ENCODE data around the gene USP13.
"Not testable (repeated sequence)": the region's sequence is repeated elsewhere in the genome, so short reads cannot be mapped to it uniquely, and the experiment has no call there.

Gene USP13, protein sequence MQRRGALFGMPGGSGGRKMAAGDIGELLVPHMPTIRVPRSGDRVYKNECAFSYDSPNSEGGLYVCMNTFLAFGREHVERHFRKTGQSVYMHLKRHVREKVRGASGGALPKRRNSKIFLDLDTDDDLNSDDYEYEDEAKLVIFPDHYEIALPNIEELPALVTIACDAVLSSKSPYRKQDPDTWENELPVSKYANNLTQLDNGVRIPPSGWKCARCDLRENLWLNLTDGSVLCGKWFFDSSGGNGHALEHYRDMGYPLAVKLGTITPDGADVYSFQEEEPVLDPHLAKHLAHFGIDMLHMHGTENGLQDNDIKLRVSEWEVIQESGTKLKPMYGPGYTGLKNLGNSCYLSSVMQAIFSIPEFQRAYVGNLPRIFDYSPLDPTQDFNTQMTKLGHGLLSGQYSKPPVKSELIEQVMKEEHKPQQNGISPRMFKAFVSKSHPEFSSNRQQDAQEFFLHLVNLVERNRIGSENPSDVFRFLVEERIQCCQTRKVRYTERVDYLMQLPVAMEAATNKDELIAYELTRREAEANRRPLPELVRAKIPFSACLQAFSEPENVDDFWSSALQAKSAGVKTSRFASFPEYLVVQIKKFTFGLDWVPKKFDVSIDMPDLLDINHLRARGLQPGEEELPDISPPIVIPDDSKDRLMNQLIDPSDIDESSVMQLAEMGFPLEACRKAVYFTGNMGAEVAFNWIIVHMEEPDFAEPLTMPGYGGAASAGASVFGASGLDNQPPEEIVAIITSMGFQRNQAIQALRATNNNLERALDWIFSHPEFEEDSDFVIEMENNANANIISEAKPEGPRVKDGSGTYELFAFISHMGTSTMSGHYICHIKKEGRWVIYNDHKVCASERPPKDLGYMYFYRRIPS

DNA sequence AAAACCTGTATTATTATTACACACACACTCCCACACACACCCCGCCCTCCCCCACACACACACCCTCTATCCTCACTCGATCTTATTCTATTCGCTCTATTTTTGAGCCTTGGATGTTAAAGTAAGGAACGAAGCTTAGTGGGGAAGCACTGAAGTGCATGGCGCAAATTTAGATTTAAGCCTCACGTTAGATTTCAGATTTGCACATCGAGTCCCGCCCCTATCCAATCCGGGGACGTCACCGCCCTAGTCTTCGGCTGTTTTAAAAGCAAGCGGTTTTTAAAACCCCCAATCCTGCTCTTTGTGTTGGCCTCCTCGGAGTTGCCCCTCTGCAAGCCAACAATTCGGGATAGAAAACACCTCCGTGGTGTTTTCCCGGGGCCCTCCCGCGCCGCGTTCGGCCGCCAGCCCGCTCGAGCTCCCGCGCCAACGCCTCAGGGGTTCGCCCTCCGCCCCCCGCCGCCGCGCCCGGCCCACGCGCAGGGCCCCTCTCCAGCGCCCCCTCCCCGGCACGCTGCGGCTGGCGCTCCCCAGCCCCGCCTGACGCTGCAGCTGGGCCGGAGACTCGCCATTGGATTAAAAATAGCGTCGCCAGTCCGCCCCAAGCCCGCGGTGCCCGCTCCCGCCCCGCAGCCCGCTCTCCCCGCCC is at the start of gene USP13:
TSS of gene USP13 (plus strand) at position 594 of the 649 bp plus-strand sequence. CDS start 186 bp downstream, outside the sequence.
- DNase-seq = peak; percentile 72

DNA sequence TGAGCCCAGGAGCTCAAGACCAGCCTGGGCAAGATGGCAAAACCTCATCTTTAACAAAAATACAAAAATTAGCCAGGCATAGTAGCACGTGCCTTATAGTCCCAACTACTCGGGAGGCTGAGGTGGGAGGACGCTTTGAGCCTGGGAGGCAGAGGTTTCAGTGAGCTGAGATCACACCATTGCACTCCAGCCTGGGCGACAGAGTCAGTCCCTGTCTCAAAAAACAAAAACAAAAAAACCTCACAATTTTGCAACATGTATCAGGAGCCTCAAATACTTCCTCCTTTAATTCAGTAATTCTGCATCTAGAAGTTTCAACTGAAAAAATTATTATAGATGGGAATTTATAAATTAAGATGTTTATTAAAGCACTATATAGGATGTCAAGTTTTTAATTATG is 49.5 kb upstream of the USP13 start:
- DNase-seq = no peak

DNA sequence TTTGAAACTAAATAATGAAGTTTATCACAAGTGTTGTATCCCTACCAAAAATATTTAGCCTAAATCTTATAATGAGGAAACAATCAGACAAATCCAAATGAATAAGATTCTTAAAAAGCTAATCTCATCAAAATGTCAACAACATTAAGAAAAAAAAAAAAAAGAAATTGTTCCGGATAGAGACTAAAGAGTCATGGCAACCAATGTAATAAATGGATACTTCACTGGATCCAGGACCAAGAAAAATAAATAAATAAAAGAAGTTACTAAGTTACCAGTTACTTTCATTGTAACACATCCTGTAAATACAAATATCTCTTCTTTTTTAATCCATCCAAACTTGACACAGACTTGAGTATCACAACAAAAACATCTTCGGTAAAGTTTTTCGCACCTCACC is 49.0 kb upstream of the USP13 start:
- no peak for DNase-seq

DNA sequence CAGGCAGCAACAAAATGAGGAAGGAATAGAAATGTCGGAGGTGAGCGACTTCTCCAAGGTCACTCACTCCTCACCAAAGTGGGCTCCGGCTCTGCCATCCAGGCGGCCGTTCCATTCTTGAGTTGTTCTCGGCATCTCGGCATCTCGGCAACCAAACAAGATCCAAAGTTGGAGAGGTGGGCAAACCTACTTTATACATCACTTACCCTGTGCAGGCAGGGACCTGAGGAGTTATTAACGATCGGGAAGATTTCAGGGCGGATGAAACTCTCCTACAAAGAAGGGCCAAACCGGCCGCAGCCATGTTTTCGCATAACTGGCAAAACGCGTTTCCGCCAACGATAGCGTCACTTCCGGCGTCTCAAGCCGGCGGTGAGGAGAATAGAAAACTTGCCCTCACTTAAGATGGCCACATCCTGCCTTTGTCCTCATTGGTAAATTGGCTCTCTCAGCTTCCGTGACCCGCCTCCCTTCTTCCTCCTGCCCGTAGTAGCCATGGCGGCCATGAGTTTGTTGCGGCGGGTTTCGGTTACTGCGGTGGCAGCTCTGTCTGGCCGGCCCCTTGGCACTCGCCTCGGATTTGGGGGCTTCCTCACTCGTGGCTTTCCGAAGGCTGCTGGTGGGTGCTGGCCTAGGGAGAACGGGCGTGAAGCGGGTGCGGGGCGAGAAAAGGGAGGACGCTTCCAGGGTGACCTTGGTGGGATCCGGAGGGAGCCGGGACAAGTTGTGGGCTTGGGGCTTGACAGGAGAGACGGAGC is 48.3 kb upstream of the USP13 start, which contains the start of the genes MRPL47 and NDUFB5:
TSS of gene MRPL47 (minus strand) at position 318 of the 758 bp plus-strand sequence. CDS start at position 304, 14 bp downstream.
TSS of gene NDUFB5 (plus strand) at position 474 of the 758 bp plus-strand sequence. CDS start at position 496, 22 bp downstream.
- DNase-seq = peak; percentile 93

DNA sequence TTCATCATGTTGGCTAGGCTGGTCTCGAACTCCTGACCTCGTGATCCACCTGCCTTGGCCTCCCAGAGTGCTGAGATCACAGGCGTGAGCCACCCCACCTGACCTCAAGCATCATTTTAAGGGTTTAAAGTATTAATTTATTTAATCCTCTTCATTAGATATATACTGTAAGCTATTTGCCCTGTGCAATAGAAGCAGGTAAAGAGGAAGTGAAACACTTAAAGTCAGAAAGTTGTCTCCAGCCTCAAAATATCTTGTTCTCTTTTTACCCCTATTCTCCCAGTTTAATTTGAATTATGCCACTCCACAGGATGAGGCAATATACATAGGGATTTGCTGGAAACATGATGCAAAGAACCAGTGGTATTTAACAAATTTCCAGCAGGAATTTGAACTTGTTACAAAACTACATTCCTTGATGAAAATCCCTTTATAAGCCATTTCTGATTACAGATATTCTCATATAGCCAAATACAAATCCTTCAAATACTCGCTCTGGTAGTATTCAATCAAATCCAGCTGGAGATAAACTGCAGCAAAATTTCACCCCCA is 46.2 kb upstream of the USP13 start:
- no peak for DNase-seq

DNA sequence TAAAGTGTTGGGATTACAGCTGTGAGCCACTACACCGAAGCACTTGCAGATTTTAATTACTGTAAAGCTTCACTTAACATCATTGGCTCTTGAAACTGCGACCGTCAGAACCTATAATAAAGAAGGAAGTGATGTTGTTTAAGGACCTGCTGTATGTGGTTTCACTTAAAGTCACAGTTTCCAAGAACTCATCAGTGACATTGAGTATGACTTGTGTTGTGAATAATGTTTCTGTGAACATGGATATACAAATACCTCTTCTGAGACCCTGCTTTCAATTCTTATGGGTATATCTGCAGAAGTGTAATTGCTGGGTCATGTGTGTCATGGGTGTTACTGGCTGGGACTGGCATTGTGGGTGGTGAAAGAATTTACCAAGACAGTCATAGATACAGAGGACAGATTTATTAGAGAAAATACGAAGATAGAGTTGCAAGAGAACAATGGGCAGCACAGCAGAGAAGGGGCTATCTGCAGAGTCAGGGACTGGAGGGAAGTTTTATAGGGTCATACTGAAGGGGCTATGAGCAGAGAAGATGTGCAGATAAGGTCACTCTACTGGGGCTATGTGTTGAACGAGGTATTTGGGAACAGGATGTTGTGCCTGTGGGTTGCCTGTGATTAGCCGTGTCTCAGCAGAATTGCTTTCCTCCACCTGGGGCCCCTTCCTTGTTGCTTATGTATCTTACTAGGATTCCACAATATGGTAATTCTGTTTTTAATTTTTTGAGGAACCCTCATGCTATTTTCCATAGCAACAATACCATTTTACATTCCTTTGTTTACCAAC is 43.7 kb upstream of the USP13 start:
- no peak for DNase-seq

DNA sequence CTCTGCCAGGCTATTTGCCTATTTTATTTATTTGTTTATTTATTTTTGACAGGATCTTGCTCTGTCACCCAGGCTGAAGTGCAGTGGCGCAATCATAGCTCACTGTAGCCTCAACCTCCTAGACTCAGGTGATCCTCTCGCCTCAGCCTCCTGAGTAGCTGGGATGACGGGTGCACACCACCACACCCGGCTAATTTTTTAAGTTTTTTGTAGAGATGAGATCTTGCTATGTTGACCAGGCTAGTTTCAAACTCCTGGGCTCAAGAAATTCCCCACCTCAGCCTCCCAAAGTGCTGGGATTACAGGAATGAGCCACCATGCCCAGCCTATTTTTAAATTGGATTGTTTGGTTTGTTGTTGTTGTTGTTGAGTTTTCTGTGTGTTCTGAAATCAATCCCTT is 42.8 kb upstream of the USP13 start:
- no peak for DNase-seq

DNA sequence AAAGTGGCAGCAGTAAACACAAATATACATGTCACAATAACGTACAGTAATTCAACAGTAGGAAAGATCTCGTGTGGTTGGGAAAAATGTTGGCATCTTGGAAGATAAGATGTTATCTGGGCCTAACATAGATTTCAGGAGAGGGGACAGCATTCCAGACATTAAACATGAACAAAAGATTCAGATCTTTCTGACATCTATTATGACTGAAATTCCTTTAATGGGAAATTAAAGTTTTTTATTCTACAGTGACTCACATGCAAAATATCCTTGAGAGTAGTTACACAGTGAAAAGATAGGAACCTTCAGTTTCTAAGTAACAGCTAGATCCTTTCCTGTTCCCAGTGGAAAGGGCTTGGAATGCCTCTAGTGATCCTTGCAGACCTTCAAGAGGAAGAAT is 39.0 kb upstream of the USP13 start:
- no peak for DNase-seq

DNA sequence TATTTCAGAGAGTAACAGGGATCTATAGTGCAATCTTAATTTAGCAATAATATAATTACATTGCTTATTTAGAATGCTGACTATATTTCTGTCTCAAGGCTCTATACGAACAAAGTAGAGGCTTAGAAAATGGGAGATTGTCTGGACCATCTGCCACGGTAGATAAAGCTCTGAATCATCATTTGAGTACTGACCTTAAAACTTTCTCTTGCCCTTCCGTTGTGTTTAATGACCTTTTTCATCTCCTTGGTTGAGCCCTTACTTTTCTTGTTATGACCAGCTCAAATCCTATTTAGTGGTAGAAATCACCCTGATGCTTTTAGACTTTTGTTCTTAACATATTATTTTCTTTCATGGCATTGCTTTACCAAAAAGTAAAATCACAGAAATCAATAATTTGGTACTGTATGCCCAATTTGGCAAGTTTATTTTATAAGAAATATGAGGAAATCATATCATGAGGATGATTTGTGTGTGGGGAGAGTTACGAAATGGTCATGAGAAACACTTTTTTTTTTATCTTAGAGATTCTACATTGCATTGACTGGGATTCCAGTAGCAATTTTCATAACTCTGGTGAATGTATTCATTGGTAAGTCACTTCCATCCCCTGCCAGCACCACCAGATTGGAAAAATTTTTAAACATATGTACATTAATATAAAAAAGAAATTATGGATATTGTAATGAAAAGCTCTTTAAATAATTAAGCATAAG is 37.2 kb upstream of the USP13 start:
- DNase-seq = no peak

DNA sequence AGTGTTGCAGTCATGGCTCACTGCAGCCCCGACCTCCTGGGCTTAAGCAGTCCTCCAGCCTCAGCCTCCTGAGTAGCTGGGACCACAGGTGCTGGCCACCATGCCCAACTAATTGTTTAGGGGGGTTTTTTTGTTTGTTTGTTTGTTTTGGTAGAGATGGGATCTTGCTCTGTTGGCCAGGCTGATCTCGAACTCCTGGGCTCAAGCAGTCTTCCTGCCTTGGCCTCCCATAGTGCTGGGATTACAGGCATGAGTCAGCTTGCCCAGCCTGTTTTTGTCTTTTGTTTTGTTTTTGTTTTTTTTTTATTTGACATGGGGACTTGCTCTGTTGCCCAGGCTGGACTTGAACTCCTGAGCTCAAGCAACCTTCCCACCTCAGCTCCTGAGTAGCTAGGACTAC is 30.8 kb upstream of the USP13 start:
- DNase-seq = no peak

DNA sequence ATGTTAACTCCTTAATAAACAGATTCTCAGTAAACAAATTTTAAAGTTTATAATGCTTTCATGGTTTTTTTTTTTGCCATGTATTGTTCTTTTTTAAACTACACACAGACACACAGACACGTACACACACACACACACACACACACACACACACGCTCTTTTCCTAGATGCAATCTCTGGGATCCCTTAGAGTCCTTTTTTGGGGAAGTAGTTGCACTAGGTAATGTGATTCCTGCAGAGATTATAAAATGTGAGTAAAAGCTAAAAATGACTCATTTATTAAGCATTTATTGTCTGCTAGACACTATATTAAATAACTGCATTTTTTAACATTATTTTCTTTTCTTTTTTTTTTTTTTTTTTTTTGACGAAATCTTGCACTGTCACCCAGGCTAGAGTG is 28.4 kb upstream of the USP13 start:
- no peak for DNase-seq

DNA sequence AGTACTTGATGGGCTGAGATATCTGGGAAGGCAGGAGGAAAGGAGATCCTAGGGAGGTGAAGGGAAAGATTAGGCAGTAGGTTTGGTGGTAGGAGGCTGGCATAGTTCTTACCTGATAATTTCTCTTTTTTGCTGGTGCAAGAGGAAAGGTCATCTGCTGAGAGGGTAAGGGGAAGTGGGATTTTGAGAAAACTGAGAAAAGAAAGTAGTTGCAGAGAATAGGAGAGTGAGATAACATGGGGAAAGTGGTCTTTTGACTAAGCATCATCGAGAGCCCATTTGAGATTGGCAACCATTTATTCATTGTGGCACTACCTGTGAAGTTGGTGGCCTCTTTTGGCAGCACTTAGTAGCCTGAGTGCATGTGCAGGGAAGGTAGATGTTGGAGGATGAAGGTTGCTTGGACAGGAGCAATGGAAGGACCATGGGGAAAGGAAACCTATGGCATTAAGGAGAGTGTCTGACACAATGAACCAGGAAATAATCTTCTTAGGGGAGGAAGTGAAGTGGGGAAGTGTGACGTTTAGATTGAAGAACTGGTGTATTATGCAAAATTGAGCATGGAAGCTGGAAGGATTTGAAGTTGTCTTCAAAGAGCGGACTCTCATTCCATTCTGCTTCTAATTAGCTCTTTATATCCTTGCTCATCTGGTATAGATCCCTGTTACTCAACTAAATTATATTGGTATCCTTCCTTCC is 21.9 kb upstream of the USP13 start:
- DNase-seq = no peak

DNA sequence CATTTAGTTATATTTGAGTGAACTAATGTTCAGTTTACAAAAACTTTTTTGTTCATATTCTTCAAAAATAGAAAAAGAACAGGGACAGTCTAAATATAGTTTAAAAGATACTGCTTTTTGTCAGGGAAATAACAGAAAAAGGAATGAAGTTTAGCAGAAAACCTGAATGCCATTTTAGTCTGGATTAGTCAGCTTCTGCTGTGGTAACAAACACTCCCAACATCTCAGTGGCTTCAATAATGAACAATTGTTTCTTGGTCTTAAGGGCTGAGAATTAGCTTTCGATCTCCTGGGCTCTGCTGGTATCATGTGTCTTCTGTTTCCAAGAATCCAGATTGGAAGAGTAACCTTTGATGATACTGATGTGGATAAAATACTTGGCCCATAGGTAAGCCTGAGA is 12.4 kb upstream of the USP13 start:
- DNase-seq = no peak

DNA sequence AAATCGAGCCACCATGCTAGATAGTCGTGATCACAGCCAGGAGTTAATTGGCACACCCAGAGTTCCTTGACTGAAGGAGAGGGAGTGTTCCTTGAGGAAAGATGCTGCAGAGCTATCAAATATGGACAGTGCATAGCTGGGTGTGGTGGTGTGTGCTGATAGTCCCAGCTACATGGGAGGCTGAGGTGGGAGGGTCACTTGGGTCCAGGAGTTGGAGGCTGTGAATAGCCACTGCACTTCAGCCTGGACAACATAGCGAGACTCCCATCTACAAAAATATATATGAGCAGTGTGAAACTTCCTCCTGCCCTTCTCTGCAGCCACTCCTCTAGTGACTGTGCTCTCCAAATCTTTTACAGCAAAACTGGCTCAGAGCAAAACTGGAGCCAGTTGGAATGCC is 10.0 kb upstream of the USP13 start:
- no peak for DNase-seq

DNA sequence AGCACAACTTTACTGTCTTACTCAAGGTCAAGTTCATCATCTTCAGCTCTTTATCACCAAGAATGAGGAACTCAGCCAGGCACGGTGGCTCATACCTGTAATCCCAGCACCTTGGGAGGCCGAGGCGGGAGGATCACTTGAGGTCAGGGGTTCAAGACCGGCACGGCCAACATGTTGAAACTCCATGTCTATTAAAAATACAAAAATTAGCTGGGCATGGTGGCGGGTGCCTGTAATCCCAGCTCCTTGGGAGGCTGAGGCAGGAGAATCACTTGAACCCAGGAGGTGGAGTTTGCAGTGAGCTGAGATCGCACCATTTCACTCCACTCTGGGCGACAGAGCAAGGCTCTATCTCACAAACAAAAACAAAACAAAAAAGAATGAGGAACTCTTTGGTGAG is 9.0 kb upstream of the USP13 start:
- DNase-seq = not testable (repeated sequence)

DNA sequence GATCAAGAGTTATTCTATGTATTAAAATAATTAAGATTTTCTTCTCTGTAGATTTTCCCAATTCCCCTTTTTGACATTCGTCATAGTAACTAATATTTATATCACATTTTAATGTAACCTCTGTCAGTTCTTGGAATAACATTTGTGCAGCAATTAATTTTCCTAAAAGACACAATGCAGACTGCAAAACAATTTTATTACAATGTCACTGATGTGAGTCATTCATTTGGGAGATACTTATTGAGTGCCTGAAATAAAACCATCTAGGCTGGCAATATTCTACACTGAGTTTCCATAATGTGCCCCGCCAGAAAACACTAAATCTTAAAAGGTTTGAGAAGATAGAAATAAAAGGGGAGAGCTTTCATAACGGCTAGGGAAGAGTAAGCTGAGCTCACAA is 6.7 kb upstream of the USP13 start:
- DNase-seq = no peak

DNA sequence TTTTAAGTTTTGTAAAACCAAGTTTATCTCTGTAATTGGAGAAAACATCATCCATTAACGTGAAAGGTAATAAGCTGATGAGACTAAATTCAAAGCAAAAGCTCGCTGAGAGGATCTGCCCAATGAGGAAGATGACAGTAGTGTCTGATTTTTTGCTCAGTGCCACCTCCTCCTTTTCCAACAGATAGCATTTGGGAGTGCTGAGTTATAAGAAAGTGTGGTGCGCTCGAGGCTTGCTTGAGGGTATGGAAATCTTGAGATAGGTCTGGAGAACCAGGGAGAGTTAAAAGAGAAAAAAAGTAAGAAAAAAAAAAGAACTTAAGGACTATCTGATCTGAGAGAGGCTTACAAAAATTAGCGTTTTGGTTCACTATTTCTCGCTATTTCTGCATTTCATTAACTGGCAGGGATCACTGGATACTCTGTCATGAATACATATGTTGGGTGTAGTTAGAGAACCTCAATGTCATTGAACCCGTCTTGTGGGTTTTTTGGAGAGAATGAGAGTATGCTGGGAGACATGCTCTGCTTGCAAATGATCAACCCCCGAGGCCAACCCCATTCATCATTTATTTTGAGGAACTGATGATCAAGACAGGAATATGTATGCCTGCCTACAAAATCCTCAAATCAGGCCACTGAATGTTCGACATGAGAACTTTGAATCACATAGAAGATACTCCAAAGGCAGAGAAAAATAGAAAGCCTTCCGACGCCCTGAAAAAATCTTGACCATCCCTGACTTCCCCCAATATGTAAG is 973 bp upstream of the USP13 start:
- no peak for DNase-seq

DNA sequence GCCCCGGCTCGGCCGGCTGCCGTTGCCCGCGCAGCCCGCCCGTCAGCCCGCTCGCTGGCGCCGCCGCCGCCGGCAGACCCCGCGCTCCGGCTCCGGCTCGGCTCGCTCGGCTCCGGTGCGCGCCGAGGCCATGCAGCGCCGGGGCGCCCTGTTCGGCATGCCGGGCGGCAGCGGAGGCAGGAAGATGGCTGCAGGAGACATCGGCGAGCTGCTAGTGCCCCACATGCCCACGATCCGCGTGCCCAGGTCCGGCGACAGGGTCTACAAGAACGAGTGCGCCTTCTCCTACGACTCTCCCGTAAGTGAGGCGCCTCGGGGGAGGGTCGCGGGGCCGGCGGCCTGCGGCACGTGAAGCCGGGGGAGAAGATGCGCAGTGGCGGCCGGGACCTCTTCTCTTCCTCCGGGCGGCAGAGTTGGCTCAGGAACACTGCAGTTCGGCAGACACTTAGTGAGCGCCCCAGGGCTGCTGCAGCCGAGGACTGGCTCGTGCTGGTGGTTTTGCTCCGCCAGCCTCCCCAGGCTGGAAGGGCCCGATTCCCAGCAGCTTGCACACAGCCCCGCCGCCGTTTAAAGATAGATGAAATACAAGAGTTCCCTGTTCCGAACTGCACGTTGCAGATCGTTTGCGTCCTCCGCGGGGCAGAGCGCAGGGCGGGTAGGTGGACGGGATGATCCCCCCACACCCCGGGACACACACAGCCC is 407 bp downstream of the USP13 start:
- peak; percentile 83 for DNase-seq

DNA sequence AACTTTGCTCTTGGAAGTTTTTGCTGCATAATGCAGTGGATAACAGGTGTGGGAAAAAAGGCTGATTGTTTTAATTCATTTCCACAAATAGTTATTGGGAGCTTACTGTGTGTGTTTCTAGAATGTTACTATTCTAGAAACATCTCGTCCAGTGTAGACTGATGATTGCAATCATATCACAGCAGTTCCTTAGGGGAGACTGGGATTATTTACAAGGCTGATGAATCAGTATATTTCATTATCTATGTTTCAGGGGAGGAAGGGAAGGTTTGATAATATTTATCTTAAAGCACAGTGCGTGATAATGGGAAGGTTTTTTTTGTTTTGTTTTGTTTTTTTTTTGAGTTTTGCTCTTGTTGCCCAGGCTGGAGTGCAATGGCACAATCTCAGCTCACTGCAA is 2.4 kb downstream of the USP13 start:
- no peak for DNase-seq

All from activated CD8-positive, alpha-beta memory T cell treated with anti-CD3 and anti-CD28 coated beads, Interleukin-2, amount 50 U/mL, for 48 hours (primary cell).